ENCODE data around the gene MAP3K20.

MAP3K20 gene

DNA sequence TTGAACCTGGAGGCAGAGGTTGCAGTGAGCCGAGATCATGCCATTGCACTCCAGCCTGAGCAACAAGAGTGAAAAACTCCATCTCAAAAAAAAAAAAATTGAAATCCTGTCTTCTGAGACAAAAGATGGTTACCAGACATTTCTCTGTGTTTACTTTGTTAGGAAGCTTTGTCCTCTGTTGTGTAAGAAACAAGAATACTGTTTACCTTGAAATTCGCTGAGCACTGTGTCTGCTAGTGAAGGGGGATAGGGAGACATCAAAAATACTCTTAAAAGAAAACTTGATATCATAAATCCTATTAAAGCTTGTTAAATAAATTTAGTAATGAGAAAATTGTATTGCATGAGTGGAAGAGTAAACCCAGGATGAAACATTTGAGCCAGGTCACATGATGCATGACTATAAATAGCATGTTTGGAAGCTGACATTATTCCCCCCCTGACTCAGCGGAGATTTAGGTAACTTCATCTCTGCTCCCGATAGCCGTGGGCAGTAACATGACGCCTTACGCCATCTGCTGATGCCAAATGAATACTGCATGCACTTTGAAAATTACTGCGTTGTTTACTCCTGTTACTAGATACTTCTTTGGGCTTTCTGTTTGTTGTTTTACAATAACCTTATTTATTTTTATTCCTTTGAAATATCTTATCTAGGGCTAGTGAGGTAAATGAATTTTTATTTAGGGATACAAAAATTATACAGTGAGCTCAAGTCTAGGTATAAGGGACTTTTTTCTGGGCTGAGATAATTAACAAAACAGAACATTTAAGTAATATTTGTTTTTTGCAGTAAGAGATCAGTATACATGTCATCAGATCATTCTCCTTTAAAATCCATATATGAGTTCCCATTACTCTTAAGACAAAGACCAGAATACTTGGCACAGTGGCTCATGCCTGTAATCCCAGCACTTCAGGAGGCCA lies 134.9 kb downstream of the MAP3K20 start:
- no peak for FAIRE-seq

DNA sequence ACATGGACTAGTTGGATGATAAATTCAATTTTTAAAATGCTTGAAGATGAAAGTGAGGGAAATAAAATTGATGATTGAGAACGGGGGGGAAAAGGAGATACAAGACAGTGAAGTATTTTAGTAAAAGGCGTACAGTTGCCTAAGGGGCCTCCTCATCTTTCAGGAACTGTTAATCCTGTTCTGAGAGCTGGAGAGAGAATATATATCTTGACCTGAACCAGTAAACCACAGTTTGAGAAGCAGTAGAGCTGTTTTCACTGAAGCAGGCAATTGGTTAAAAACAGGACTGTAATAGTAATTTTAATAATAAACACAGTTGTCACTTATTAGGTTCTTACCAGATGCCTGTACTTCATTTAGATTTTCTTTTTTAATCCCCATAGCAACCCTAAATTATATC lies 137.5 kb downstream of the MAP3K20 start:
- FAIRE-seq: no peak

DNA sequence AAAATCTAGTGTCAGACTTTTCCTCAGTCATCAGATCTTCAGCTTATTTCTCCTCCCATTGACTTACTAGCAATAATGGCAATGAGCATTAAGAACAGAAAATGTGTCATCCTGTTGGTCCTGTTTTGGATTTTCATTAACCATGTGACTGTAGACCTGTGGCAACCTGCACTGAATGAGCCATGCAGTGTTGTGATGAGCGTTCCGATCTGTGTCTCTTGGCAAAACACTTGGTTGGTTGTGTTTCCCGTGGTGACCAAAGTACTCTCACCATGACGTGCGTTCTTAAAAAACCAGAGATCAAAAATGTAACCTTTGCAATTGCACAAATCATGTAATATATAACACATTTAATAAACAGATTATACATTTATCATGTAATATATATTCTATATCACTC lies 138.6 kb downstream of the MAP3K20 start:
- no peak for FAIRE-seq

DNA sequence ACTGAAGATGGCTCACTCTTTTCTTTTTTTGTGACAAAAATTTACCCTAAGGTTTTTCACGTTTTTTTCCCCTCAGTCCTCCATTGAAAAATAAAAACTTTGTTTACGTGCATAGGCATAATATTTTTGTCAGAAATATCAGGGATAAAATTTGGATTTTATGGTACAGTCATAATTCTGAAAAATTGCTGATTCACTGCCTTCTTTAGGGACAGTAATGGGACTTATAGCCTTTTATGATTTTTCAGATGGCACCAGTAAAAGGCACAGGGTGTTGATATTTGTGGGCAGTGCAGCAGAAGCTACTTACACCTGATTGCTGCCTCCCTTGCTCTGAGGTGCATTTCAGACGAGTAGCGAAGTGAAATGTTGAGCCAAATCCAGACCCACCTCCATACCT lies 139.7 kb downstream of the MAP3K20 start:
- no peak for FAIRE-seq

DNA sequence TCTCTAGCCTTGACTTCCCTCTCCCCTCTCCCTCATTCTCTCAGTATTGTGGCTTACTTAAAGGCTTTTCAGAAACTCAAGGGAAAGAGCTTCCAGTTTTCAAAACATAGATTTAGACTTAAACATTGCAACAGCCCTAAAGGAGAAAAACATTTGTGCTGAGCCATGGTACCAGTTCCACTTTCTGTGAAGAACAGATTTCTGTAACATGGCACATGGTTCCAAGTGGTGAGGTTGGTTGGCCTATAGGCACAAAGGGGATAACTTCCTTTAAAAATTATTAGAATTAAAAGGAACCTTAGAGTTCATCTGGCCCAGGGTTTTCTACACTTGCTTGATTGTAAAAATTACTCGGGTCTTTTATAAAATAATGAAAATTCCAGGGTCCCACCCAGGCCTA lies 140.4 kb downstream of the MAP3K20 start:
- no peak for FAIRE-seq

DNA sequence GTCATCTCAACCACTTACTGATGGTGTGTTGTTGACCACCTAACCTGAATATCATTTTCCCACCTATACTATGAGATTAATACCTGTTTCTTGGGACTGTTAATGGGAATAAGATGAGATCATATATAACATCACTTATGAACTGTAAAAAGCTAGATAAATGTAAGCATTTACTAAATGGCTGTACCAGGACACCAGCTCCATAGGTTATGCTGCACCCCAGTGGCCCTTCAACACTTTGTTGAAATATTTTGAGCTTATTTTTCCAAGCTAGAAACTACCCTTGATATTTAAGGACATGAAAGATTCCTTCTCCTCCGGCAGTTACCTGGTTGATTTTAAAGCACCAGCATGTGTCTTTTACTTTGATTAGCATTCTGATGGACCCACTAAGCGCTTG lies 141.0 kb downstream of the MAP3K20 start:
- no peak for FAIRE-seq

DNA sequence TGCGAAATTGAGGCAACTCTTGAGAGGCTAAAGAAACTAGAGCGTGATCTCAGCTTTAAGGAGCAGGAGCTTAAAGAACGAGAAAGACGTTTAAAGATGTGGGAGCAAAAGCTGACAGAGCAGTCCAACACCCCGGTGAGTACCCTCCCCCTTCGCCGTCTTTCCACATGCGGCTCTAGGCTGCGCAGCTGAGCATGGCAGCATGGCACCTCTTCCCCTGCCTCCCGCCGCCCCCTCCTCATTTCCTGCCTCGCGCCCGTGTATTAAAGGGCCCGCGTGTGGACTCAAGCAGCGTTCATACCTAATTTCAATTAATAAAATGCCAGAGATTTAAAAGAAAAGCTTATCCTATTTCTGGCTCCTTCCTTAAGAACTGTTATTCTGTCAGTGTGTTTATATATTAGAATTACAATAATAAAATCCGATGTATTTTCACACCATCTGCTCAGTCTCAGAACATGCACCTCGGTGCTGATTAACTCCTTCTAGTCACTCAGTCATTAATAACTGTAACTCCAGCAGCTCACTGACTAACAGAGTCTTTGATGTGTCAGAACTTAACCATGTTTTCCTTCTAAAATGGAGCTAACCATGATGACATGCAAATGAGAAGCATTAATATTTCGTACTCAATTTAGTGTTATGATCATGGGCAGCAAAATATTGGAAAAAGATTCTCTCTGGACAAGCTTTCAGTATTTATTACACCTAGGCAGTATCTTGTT lies 141.6 kb downstream of the MAP3K20 start:
- FAIRE-seq: no peak

DNA sequence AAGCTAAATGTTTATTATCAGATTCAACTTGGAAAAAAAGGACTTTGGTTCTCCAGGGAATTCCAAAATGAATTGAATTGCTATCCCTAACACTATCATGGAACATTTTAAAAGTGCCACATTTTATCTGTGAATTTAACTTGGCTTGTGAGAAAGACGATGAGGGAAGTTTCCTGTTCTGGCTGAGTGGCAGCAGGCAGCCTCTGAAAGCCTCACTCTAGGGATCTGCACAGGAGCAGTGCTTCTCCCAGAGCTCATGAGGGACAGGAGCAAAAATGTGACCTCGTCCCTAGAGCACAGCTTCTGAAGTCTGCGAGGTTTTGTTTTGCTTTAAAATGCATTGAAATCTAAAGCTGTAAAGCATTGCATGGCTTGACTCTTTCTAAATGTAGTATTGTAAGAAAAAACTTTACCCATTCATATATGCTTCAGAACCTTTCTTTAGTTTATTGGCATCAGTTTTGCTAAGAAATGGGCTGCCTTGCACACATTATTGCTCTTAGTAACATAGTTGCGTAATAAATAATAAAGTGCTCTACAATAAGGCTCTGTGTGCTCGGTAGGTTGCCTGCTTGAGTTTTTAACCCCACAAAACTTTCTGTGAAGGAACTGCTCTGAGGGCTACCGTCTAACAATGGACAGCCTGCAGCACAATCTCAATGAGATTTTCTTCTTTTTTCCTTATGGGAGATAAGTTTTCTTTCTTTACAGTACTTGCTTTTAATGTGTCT lies 142.8 kb downstream of the MAP3K20 start:
- FAIRE-seq: no peak

DNA sequence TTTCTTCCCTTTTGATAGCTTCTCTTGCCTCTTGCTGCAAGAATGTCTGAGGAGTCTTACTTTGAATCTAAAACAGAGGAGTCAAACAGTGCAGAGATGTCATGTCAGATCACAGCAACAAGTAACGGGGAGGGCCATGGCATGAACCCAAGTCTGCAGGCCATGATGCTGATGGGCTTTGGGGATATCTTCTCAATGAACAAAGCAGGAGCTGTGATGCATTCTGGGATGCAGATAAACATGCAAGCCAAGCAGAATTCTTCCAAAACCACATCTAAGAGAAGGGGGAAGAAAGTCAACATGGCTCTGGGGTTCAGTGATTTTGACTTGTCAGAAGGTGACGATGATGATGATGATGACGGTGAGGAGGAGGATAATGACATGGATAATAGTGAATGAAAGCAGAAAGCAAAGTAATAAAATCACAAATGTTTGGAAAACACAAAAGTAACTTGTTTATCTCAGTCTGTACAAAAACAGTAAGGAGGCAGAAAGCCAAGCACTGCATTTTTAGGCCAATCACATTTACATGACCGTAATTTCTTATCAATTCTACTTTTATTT lies 145.6 kb downstream of the MAP3K20 start:
- FAIRE-seq: no peak

DNA sequence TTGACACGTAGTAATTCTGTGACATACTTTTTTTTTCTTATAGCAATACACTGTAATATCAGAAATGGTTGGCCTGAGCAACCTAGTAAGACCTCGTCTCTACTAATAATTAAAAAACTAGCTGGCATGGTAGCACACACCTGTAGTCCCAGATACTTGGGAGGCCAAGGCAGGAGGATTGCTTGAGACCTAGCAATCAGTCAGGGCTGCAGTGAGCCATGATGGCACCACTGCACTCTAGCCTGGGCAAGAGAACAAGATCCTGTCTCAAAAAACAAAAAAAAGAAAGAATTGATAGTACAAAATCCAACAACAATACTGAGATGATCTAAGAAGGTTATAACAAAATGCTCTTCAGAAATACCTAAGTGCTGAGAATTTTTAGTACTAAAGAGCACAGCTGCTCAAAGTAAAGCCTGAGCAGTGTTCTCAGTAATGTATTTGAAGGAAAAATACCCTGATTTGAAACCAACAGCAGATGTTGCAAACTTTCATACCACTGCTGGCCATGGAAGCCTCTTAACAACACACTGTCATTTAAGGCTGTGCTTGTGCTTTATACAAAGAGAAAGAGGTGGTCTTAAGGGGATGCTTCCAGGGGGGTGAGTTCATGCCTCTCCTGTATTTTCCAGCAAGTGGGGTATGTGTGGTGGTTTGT lies 146.4 kb downstream of the MAP3K20 start:
- FAIRE-seq: no peak

DNA sequence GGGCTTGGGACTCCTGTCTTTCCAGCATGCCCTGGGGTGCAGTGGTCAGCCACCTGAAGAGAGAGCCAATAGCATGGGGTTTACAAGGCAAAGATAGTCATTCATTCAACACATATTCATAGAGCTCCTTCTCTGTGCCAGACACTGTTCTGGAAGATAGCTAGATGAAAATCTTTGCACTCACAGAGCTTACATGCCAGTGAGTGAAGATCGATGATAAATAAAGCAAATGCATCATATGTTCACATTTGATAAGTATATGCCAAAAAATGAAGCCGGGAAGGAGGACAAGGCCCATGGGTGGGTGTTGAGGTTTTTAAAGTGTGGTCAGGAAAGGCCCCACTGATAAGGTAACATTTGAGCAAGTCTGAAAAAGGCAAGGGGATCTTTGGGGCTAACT lies 148.2 kb downstream of the MAP3K20 start:
- no peak for FAIRE-seq

DNA sequence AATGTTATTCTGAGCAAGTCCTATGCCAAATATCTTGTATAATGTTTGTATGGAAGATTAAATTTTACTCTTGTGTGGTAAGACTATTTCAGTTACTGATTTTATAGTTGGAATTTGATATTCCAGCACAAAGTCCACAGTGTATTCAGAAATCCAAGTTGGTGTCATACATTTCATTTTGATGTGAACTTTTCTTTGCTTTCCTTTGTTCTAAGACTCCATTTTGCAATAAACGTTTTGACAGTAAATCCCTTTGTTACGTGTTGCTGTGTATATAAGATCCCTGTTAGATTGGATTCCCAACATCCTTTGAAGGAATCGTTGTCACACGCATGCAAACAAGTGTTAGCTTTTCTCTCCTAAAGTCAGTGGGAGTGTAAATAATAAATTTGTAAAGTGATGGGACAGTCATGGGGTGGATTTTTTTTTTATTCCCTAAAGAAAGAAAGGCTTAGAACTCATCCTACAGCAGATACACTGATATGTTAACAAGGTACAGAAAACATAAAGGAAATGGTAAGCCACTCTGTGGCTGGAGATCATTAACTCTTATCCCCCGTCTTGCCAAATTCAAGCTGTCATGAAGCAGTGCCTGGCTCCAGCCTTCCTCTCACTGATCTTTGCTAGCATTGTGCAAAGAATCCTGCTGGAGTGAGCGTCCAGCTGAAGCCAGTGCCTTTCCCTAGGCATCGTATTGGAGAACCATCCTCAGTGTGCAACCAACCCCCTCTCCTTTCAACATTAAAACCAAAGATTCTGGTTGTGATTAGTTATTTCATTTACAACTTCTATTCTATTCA lies 151.5 kb downstream of the MAP3K20 start:
- FAIRE-seq: no peak

DNA sequence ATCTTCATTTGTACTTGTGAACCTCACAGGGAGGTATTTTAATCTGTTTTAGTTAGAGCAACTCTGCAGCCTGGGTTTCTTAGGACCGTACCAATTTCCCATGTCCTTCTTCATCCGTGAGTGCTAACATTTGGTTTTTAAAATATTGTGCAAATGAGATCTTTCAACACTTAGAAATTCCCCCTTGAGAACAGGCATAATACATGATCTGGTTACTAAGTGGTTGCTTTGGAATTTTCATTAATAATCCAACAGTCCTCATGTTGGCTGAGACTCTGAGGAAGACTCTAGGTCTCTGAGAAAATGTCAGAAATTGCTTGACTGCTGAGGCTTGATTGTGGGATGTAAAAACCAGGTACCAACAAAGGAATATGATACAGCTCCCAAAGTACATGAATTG lies 153.4 kb downstream of the MAP3K20 start:
- no peak for FAIRE-seq

DNA sequence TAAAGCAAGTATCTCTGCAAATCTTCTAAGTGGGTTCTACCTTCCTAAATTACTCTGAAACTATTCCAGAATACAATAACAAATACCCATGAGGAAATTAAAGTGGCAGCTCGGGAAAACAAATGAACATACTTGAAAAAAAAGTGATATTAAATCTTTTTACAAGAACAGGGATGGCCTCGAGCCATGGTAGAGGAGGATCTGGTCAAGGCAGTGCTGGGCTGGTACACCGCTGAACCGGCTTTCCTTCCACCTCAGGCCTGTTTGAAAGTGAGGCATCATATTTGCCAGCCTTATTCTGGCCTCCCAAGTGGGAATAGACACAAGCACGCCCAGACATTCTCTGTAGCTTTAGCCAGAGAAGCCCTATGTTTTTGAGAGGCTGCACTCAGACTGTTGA lies 154.5 kb downstream of the MAP3K20 start:
- no peak for FAIRE-seq

DNA sequence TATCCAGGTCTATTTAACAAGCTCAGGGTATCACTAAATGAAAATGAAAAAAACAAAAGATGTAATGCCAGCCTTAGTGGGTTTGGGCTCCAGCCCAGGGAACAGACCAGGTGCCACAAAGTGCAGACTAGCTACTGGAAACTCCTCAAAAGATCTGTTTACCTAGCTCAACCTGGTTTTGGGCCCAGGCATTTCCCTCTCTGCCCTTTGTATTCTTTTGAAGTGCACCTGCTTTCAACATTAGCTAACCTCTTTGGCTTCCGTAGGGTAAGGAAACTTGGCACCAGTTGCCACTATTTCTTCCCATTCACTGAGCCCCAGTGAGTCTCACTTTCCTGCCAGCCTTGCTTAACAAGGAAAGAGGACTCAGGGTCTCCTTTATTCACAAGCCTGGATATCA lies 155.4 kb downstream of the MAP3K20 start:
- no peak for FAIRE-seq

DNA sequence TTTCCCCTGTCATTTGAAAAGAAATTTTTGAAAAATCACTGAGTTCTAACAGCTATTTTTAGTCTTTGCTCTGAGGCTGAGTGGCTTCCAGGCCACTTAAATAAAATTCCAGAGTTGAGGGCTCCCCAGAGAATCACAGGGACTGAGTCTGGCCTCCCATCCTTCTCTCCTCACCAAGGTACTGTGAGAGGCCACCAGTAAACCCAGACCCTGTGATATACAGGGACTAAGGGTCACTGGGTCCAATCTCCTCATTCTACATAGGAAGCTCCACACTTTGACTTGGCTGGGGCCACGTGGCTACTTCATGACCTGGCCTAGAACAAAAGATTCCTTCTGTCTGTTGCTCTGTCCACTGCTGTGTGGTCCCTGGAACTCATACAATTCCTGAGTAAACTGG lies 155.8 kb downstream of the MAP3K20 start:
- no peak for FAIRE-seq

DNA sequence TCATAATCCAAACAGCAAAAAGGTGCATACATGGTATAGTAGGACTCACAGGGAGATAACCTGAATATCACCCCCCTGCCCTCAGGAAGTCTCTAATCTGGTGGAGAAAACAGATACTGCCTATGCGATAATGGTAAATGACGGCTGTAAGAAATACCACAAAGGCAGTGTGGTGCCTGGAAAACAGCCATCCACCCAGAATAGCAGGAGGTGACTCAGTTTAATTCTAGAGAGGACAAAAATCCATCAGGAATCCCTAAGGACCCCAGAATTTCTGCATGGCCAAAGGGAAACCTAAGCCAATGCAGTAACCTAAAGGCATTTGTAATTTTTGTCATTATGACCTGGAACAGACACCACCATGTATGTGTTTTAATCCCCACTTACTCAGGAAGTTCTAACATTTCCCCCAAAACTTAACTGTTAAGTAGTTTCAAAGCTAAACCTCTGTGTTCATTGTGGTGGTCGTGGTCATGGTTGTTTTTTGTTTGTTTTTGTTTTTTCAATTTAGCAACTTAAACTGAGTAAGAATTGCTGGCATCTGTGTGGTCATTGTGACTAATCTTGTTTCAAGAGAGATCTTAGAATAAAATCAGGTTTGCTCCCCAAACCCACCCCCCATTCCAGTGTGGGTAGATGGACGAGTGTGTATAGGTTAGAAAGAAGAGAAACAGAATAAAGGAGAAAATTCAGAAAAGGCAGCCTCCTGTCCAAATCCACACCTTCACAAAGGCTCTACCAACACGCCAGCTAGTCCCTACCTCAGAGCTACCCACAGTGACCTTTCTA lies 157.5 kb downstream of the MAP3K20 start:
- no peak for FAIRE-seq

DNA sequence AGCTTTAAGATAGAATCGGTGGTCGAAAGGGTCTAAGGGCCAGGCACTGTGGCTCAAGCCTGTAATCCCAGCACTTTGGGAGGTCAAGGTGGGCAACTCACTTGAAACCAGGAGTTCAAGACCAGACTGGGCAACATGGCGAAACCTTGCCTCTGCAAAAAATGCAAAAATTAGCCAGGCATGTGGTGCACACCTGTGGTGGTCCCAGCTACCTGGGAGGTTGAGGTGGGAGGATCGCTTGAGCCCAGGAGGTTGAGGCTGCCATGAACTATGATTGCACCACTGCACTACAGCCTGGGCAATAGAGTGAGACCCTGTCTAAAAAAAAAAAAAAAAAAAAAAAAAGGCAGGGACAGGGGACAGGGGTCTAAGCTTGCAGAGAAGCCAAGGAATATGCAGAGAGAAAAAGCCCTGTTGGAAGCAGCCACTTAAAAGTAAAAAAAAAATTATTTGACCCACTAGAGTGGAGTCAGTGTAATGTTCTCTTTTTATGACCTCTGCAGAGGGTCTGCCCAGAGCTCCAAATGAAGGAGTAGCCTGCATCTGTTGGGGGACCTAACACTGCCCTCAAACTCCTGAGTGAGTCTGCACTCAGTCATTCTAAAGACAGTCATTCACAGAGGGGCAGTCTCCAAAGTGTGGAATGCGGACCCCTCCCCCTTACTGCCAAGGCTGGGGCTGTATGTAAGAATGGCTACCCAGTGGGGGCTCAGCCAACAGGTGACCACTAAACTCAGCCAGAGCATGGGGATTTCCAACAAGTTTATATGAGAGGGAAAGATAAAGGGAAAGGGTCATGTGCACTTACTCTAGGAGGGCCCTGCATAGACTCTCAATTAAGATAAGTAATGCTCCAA lies 160.5 kb downstream of the MAP3K20 start:
- FAIRE-seq: no peak

DNA sequence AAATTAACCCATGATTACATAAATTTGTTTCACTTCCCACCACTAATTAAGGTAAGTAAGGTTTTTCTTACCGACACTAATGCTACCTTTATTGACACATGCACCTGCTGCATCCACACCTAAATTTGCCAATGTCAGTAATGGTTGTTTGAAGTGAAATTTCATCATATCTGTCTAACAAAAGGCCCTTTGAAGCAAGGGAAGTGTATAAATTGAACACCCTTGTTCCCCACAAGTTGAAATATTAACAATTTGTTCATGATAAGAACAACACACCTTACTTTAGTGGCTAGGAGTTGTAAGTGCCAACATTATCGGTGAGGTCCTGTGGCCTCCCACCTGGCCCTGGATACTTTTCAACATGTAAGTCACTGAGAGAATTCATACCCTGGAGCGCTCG lies 162.7 kb downstream of the MAP3K20 start:
- FAIRE-seq: no peak

DNA sequence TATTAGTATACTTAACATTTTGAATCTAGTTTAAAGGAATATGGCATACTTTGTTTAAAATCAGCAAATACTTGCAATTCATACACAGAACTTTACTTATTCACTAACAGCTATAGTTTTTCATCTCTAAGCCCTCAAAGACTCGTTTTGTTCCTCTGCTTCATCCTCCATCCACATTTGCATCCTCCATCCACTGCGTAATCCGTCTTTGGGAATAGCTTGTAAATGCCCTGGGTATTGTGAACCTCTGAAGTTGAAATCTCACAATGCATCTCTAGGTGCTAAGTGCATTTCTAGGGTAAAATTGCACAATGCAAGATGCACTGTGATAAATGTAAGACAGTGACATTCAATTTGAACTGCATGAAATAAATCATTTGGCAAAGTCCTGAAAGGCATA lies 163.2 kb downstream of the MAP3K20 start:
- FAIRE-seq: no peak

Measured in colon (tissue), 2 donors.